Ishikawa (cell line): Measurements from ENCODE around the gene LPP.

Experiments used
- CEBPB ChIP-seq: IDR thresholded peaks from 2 replicates; pipeline ENCODE4 v1.6.1; 2012
- CREB1 ChIP-seq: IDR thresholded peaks from 2 replicates; pipeline ENCODE4 v1.6.1; 2012; ENCODE audit warnings: low read depth
- EGR1 ChIP-seq: IDR thresholded peaks from 2 replicates; pipeline ENCODE4 v1.6.1; 2012
- EP300 ChIP-seq: IDR thresholded peaks from 2 replicates; pipeline ENCODE4 v1.6.1; 2012; ENCODE audit warnings: borderline replicate concordance
- FOXM1 ChIP-seq: IDR thresholded peaks from 2 replicates; pipeline ENCODE4 v1.6.1; 2012; ENCODE audit warnings: low read depth, borderline replicate concordance
- NFIC ChIP-seq: IDR thresholded peaks from 2 replicates; pipeline ENCODE4 v1.6.1; 2012
- RAD21 ChIP-seq: IDR thresholded peaks from 2 replicates; pipeline ENCODE4 v1.6.1; 2012; ENCODE audit warnings: low read depth
- TAF1 ChIP-seq: IDR thresholded peaks from 2 replicates; pipeline ENCODE4 v1.6.1; 2012; ENCODE audit warnings: low read depth, mild to moderate bottlenecking
- TCF12 ChIP-seq: IDR thresholded peaks from 2 replicates; pipeline ENCODE4 v1.6.1; 2012; ENCODE audit warnings: low read depth
- TEAD4 ChIP-seq: IDR thresholded peaks from 2 replicates; pipeline ENCODE4 v1.6.1; 2012
- YY1 ChIP-seq: IDR thresholded peaks from 2 replicates; pipeline ENCODE4 v1.6.1; 2012; ENCODE audit warnings: low read depth
- ZBTB7A ChIP-seq: IDR thresholded peaks from 2 replicates; pipeline ENCODE4 v1.6.1; 2012; ENCODE audit warnings: low read depth
- TF ChIP-seq, protein P1 (sequence below): IDR thresholded peaks from 2 replicates; pipeline ENCODE4 v1.6.1; 2012; ENCODE audit warnings: low read depth, mild to moderate bottlenecking
- TF ChIP-seq, protein P2 (sequence below): IDR thresholded peaks from 2 replicates; pipeline ENCODE4 v1.6.1; 2012
- TF ChIP-seq, protein P3 (sequence below): IDR thresholded peaks from 2 replicates; pipeline ENCODE4 v1.6.1; 2012

Gene LPP

DNA sequence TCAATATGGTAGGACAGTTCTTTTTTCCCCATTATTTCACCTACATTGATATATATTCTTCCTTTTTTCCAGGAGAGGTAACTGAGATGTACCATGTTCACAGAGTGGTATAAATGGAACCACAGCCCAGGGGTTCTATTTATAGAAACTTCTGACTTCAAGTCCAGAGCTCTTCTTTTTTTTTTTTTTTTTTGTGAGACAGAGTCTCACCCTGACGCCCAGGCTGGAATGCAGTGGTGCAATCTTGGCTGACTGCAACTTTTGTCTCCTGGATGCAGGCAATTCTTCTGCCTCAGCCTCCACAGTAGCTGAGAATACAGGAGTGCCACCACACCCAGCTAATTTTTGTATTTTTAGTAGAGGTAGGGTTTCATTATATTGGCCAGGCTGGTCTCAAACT is 750.7 kb downstream of the LPP start:
- TF ChIP-seq CEBPB (peak; percentile 2; the same call in 1 of the 2 replicates), ZBTB7A (no peak)

DNA sequence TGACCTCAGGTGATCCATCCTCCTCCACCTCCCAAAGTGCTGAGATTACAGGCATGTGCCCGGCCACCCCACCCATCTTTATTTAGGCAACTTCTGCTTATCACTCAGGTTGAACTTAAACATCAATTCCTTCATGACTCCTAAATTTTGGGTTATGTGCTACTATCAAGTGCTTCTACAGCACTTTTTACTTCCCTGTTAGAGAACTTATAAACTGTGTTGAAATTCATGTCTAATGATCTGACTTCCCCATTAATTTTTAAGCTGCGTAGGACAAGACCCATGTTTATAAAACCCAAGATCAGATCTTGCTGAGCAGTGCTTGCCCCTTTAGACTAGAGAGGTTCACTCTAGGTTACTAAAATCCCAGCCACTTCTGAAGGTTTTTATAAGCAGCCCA is 751.6 kb downstream of the LPP start:
- TF ChIP-seq YY1: no peak
- TF ChIP-seq, protein P1, sequence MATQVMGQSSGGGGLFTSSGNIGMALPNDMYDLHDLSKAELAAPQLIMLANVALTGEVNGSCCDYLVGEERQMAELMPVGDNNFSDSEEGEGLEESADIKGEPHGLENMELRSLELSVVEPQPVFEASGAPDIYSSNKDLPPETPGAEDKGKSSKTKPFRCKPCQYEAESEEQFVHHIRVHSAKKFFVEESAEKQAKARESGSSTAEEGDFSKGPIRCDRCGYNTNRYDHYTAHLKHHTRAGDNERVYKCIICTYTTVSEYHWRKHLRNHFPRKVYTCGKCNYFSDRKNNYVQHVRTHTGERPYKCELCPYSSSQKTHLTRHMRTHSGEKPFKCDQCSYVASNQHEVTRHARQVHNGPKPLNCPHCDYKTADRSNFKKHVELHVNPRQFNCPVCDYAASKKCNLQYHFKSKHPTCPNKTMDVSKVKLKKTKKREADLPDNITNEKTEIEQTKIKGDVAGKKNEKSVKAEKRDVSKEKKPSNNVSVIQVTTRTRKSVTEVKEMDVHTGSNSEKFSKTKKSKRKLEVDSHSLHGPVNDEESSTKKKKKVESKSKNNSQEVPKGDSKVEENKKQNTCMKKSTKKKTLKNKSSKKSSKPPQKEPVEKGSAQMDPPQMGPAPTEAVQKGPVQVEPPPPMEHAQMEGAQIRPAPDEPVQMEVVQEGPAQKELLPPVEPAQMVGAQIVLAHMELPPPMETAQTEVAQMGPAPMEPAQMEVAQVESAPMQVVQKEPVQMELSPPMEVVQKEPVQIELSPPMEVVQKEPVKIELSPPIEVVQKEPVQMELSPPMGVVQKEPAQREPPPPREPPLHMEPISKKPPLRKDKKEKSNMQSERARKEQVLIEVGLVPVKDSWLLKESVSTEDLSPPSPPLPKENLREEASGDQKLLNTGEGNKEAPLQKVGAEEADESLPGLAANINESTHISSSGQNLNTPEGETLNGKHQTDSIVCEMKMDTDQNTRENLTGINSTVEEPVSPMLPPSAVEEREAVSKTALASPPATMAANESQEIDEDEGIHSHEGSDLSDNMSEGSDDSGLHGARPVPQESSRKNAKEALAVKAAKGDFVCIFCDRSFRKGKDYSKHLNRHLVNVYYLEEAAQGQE: no peak
- no peak for TF ChIP-seq NFIC
- TF ChIP-seq, protein P2, sequence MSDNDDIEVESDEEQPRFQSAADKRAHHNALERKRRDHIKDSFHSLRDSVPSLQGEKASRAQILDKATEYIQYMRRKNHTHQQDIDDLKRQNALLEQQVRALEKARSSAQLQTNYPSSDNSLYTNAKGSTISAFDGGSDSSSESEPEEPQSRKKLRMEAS: no peak
- no peak for TF ChIP-seq EGR1

DNA sequence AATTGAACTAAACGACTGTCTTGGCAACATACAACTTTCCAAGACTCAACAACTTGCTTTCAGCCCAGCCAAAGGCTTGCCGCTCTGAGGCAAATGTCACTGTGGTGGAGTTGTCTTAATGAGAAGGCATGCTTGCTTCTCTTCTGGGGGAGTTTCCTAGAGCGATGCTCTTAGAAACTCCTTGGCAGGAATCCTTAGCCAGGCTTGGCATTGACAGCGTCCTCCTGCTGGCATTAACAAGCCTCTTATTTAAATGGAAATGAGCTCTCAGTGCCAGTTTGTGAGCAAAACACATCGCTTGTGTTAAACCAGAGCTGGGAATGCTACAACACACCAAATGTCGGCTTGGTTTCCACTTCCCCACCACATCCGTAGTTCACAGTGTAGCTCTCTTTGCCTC is 752.3 kb downstream of the LPP start:
- TF ChIP-seq RAD21 (no peak), TAF1 (no peak), NFIC (no peak), TCF12 (no peak), CEBPB (no peak)
- TF ChIP-seq, protein P1: no peak

DNA sequence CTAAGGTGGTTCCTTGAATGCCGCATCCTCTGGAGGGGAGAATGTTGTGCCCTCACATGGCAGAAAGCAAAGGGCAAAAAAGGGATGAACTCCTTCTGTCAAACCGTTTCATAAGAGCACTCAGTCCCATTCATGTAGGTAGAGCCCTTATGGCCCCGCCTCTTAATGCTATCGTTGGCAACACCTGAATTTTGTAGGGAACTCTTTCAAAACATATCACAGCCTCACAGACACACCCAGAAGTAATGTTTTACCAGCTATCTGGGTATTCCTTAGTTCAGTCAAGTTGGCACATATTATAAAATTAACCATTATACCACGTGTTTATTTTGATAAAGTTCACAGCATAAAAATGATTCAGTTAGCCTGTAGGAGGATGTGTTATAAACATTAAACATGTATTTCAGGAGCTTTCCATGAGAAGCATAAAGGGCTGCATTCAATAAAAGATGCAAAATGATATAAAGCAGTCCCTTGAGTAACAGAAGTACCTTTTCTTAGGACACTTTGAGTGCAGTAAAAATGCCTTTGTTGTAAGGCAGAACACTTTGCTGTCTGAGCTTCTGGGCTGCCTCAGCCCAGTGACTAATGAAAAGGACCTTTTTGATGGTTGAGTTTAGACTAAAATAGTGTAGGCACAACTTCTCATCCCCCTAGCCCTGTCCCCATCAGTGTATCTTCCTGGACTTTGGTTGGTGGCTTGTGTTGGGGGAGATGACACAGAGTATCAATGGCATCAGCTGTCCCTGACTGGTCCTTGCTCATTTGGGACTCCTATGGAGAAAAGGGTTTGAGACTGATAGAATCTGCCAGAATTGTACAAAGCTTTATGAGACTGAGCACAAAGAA is 754.3 kb downstream of the LPP start:
- TF ChIP-seq CREB1 (no peak), CEBPB (no peak), RAD21 (no peak), YY1 (no peak), FOXM1 (no peak), TEAD4 (no peak), NFIC (no peak), EGR1 (no peak), EP300 (no peak), TAF1 (no peak), ZBTB7A (no peak), TCF12 (no peak)
- TF ChIP-seq, protein P3, sequence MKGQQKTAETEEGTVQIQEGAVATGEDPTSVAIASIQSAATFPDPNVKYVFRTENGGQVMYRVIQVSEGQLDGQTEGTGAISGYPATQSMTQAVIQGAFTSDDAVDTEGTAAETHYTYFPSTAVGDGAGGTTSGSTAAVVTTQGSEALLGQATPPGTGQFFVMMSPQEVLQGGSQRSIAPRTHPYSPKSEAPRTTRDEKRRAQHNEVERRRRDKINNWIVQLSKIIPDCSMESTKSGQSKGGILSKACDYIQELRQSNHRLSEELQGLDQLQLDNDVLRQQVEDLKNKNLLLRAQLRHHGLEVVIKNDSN: no peak
- TF ChIP-seq, protein P1: no peak
- TF ChIP-seq, protein P2: no peak

DNA sequence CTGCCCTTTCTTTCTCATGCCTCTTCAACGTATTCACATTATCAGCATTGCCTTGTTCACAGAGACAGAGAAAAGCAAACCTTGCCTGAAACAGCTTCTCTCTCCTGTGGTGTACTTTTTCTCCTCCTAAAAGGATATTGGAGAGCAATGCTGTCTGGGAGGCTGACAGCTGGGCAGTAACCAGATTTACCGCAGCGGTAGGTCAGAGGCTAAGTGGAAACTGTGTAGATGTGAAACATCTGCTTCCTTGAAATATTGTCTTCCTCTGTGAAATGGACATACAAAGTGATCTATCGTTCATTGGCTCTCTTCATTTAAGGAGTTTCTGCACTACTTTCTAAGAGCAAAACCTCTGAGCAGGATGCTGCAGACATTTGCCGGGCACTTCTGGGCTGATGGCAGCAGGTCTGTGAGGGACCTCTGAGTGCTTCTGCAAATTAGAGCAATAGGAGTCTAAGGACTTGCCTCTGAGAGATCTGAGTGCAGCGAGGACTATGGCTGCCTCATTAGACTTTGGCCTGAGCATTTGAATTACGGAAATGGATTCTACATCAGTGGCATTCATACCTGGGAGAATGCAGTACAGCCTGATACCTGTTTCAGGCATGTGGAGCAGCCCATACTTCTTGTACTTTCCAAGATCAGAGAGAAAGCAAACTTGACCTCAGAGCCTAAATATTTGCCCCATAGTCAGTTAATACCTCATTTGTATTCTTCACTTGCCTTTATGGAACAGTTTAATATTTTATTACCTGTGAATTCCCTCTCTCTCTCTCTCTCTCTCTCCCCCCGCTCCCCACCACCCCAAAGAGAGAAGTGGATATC is 757.3 kb downstream of the LPP start:
- TF ChIP-seq EP300 (no peak), CEBPB (no peak), RAD21 (no peak), TEAD4 (no peak), TCF12 (no peak), CREB1 (no peak), TAF1 (no peak), FOXM1 (no peak), ZBTB7A (no peak)
- TF ChIP-seq, protein P2: no peak
- TF ChIP-seq, protein P1: no peak
- TF ChIP-seq, protein P3: no peak
